Measurements from ENCODE around the gene EPB41L3.
A peak's percentile ranks its signal among the peaks of the same experiment; 100 is the strongest.

Gene EPB41L3

GRCh38 chr18:5451150-5451549 lies 92.6 kb downstream of the EPB41L3 start:
- no peaks in the 10 kb centered on the region for H3K36me3 ChIP-seq (replicated peaks; ENCODE audit: low read depth, low read length)
- no peak overlapping the region for H2AFZ ChIP-seq (ENCODE audit: low read depth, low read length)
- no peak overlapping the region for H3K4me3 ChIP-seq (ENCODE audit: low read length)
- no peak overlapping the region for H3K4me2 ChIP-seq (ENCODE audit: low read length)
- no peaks in the 10 kb centered on the region for H4K20me1 ChIP-seq (ENCODE audit: insufficient read depth, low read length)
- H3K79me2 ChIP-seq (ENCODE audit: low read length), result no peaks in the 10 kb centered on the region
- no peak for TF ChIP-seq CTCF (IDR thresholded peaks at IDR 0.05; ENCODE audit: low read depth, low read length)
- no peak overlapping the region for H3K9ac ChIP-seq (ENCODE audit: low read length)
- H3K4me1 ChIP-seq (ENCODE audit: low read length), result no peaks in the 10 kb centered on the region
- H3K27me3 ChIP-seq (ENCODE audit: low read depth, low read length), result no peaks in the 10 kb centered on the region
- H3K9me3 ChIP-seq (ENCODE audit: insufficient read depth, low read length), result no peaks in the 10 kb centered on the region
- no peak overlapping the region for H3K27ac ChIP-seq (ENCODE audit: low read length)

GRCh38 chr18:5449858-5450509 lies 93.8 kb downstream of the EPB41L3 start:
- no peak overlapping the region for H3K27ac ChIP-seq (ENCODE audit: low read length)
- H2AFZ ChIP-seq (ENCODE audit: low read depth, low read length), result no peak overlapping the region
- TF ChIP-seq CTCF (IDR thresholded peaks at IDR 0.05; ENCODE audit: low read depth, low read length) (no peak), EZH2phosphoT487 (IDR thresholded peaks at IDR 0.05; ENCODE audit: low read depth) (no peak)
- no peaks in the 10 kb centered on the region for H3K36me3 ChIP-seq (replicated peaks; ENCODE audit: low read depth, low read length)
- no peaks in the 10 kb centered on the region for H4K20me1 ChIP-seq (ENCODE audit: insufficient read depth, low read length)
- no peak overlapping the region for H3K4me3 ChIP-seq (ENCODE audit: low read length)
- H3K4me2 ChIP-seq (ENCODE audit: low read length), result no peak overlapping the region
- no peak overlapping the region for H3K9ac ChIP-seq (ENCODE audit: low read length)
- no peaks in the 10 kb centered on the region for H3K79me2 ChIP-seq (ENCODE audit: low read length)
- peaks cover 3% of the 10 kb centered on the region for H3K4me1 ChIP-seq (ENCODE audit: low read length)
- H3K9me3 ChIP-seq (ENCODE audit: insufficient read depth, low read length), result no peaks in the 10 kb centered on the region
- H3K27me3 ChIP-seq (ENCODE audit: low read depth, low read length), result no peaks in the 10 kb centered on the region

GRCh38 chr18:5447442-5447841 lies 96.4 kb downstream of the EPB41L3 start:
- Histone ChIP-seq H4K20me1 (ENCODE audit: insufficient read depth, low read length) (no peaks in the 10 kb centered on the region), H3K4me3 (ENCODE audit: low read length) (no peak overlapping the region), H3K9me3 (ENCODE audit: insufficient read depth, low read length) (no peaks in the 10 kb centered on the region), H3K4me2 (ENCODE audit: low read length) (no peak overlapping the region), H3K36me3 (replicated peaks; ENCODE audit: low read depth, low read length) (no peaks in the 10 kb centered on the region), H3K27ac (ENCODE audit: low read length) (no peak overlapping the region), H3K9ac (ENCODE audit: low read length) (no peak overlapping the region), H3K79me2 (ENCODE audit: low read length) (no peaks in the 10 kb centered on the region), H3K4me1 (ENCODE audit: low read length) (peaks cover 7% of the 10 kb centered on the region), H3K27me3 (ENCODE audit: low read depth, low read length) (no peaks in the 10 kb centered on the region), H2AFZ (ENCODE audit: low read depth, low read length) (no peak overlapping the region)
- TF ChIP-seq CTCF (IDR thresholded peaks at IDR 0.05; ENCODE audit: low read depth, low read length) (no peak), EZH2phosphoT487 (IDR thresholded peaks at IDR 0.05; ENCODE audit: low read depth) (no peak)

- Histone ChIP-seq H3K27ac (ENCODE audit: low read length) (no peak overlapping the region), H2AFZ (ENCODE audit: low read depth, low read length) (no peak overlapping the region), H4K20me1 (ENCODE audit: insufficient read depth, low read length) (no peaks in the 10 kb centered on the region), H3K9ac (ENCODE audit: low read length) (no peak overlapping the region), H3K4me1 (ENCODE audit: low read length) (peaks cover 14% of the 10 kb centered on the region), H3K9me3 (ENCODE audit: insufficient read depth, low read length) (no peaks in the 10 kb centered on the region), H3K4me2 (ENCODE audit: low read length) (peak overlapping the region; percentile 28; the same call in 1 of the 2 replicates), H3K36me3 (replicated peaks; ENCODE audit: low read depth, low read length) (no peaks in the 10 kb centered on the region), H3K27me3 (ENCODE audit: low read depth, low read length) (no peaks in the 10 kb centered on the region), H3K79me2 (ENCODE audit: low read length) (no peaks in the 10 kb centered on the region), H3K4me3 (ENCODE audit: low read length) (no peak overlapping the region)
- TF ChIP-seq CTCF (IDR thresholded peaks at IDR 0.05; ENCODE audit: low read depth, low read length) (no peak), EZH2phosphoT487 (IDR thresholded peaks at IDR 0.05; ENCODE audit: low read depth) (no peak)
Measured at GRCh38 chr18:5444847-5445246, 99.0 kb downstream of the EPB41L3 start.

All from OCI-LY3 (cell line).